ENCODE data around the gene KIAA0825. TPM values are rescaled to one million over a fixed set of nuclear protein-coding genes. Genes with fewer than 3 reads are reported as not detected.
"Not testable (repeated sequence)": the region's sequence is repeated elsewhere in the genome, so short reads cannot be mapped to it uniquely, and the experiment has no call there.

The KIAA0825 gene
- total RNA-seq, 6 experiments from 2014 or later: 1.3 to 2.8 (median 1.7) TPM

GRCh38 chr5:94355811-94356210 lies 262.6 kb downstream of the KIAA0825 start:
- Mint-ChIP-seq H3K27ac (no peak overlapping the region), H3K4me1 (ENCODE audit: low read depth) (no peaks in the 10 kb centered on the region), H3K36me3 (ENCODE audit: low read depth) (no peaks in the 10 kb centered on the region), H3K27me3 (ENCODE audit: insufficient read depth) (no peaks in the 10 kb centered on the region; the same call in 1 of the 2 replicates), H3K4me3 (no peak overlapping the region), H3K9me3 (no peaks in the 10 kb centered on the region)
- no peak for DNase-seq
- TF ChIP-seq CTCF (IDR thresholded peaks at IDR 0.05): no peak

GRCh38 chr5:94354837-94355485 lies 263.4 kb downstream of the KIAA0825 start:
- H3K27me3 Mint-ChIP-seq (ENCODE audit: insufficient read depth); H3K36me3 Mint-ChIP-seq (ENCODE audit: low read depth); DNase-seq; H3K4me3 Mint-ChIP-seq; H3K4me1 Mint-ChIP-seq (ENCODE audit: low read depth); H3K9me3 Mint-ChIP-seq; H3K27ac Mint-ChIP-seq: not testable (repeated sequence)

- Mint-ChIP-seq H3K27ac (no peak overlapping the region), H3K27me3 (ENCODE audit: insufficient read depth) (no peaks in the 10 kb centered on the region; the same call in 1 of the 2 replicates), H3K36me3 (ENCODE audit: low read depth) (no peaks in the 10 kb centered on the region), H3K4me3 (no peak overlapping the region), H3K9me3 (no peaks in the 10 kb centered on the region), H3K4me1 (ENCODE audit: low read depth) (no peaks in the 10 kb centered on the region)
- no peak for DNase-seq
- no peak for TF ChIP-seq CTCF (IDR thresholded peaks at IDR 0.05)
These were observed 264.8 kb downstream of the KIAA0825 start for GRCh38 chr5:94353605-94354004.

GRCh38 chr5:94347130-94347529 lies 271.3 kb downstream of the KIAA0825 start:
- no peaks in the 10 kb centered on the region for H3K4me1 Mint-ChIP-seq (ENCODE audit: low read depth)
- no peak for DNase-seq
- no peaks in the 10 kb centered on the region for H3K9me3 Mint-ChIP-seq
- H3K27ac Mint-ChIP-seq: no peak overlapping the region
- H3K4me3 Mint-ChIP-seq: no peak overlapping the region
- 0 out of 2 replicates have a peak, but pooled peaks cover 9% of the 10 kb centered on the region for H3K36me3 Mint-ChIP-seq (ENCODE audit: low read depth)
- no peak for TF ChIP-seq CTCF (IDR thresholded peaks at IDR 0.05)
- H3K27me3 Mint-ChIP-seq (ENCODE audit: insufficient read depth): no peaks in the 10 kb centered on the region

- H3K9me3 Mint-ChIP-seq: no peaks in the 10 kb centered on the region
- no peak for TF ChIP-seq CTCF (IDR thresholded peaks at IDR 0.05)
- DNase-seq: no peak
- H3K36me3 Mint-ChIP-seq (ENCODE audit: low read depth): 0 out of 2 replicates have a peak, but pooled peaks cover 9% of the 10 kb centered on the region
- no peaks in the 10 kb centered on the region for H3K4me1 Mint-ChIP-seq (ENCODE audit: low read depth)
- no peaks in the 10 kb centered on the region for H3K27me3 Mint-ChIP-seq (ENCODE audit: insufficient read depth)
- no peak overlapping the region for H3K27ac Mint-ChIP-seq
- no peak overlapping the region for H3K4me3 Mint-ChIP-seq
These were observed 273.1 kb downstream of the KIAA0825 start for GRCh38 chr5:94345257-94345656.

- H3K36me3 Mint-ChIP-seq (ENCODE audit: low read depth): no peaks in the 10 kb centered on the region
- H3K9me3 Mint-ChIP-seq: no peaks in the 10 kb centered on the region
- TF ChIP-seq CTCF (IDR thresholded peaks at IDR 0.05): no peak
- no peak overlapping the region for H3K4me3 Mint-ChIP-seq
- DNase-seq: no peak
- H3K4me1 Mint-ChIP-seq (ENCODE audit: low read depth): no peaks in the 10 kb centered on the region
- H3K27ac Mint-ChIP-seq: no peak overlapping the region
- H3K27me3 Mint-ChIP-seq (ENCODE audit: insufficient read depth): no peaks in the 10 kb centered on the region; the same call in 1 of the 2 replicates
These were observed 280.8 kb downstream of the KIAA0825 start for GRCh38 chr5:94337617-94338016.
